Measurements from ENCODE around the gene SGO2. TPM values are rescaled to one million over a fixed set of nuclear protein-coding genes. Genes with fewer than 3 reads are reported as not detected.

The SGO2 gene
- total RNA-seq, 1 donor from 2014 or later: 6.6 TPM

- Mint-ChIP-seq H3K36me3 (ENCODE audit: unreplicated experiment) (no peaks in the 10 kb centered on the region), H3K9me3 (ENCODE audit: unreplicated experiment) (peaks cover 6% of the 10 kb centered on the region), H3K27ac (ENCODE audit: unreplicated experiment) (no peak overlapping the region), H3K4me3 (ENCODE audit: unreplicated experiment) (no peak overlapping the region), H3K27me3 (ENCODE audit: unreplicated experiment) (peaks cover 6% of the 10 kb centered on the region), H3K4me1 (ENCODE audit: low read depth, unreplicated experiment) (peaks cover 3% of the 10 kb centered on the region)
- DNase-seq: no peak
- TF ChIP-seq, protein P1, sequence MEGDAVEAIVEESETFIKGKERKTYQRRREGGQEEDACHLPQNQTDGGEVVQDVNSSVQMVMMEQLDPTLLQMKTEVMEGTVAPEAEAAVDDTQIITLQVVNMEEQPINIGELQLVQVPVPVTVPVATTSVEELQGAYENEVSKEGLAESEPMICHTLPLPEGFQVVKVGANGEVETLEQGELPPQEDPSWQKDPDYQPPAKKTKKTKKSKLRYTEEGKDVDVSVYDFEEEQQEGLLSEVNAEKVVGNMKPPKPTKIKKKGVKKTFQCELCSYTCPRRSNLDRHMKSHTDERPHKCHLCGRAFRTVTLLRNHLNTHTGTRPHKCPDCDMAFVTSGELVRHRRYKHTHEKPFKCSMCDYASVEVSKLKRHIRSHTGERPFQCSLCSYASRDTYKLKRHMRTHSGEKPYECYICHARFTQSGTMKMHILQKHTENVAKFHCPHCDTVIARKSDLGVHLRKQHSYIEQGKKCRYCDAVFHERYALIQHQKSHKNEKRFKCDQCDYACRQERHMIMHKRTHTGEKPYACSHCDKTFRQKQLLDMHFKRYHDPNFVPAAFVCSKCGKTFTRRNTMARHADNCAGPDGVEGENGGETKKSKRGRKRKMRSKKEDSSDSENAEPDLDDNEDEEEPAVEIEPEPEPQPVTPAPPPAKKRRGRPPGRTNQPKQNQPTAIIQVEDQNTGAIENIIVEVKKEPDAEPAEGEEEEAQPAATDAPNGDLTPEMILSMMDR (IDR thresholded peaks at IDR 0.05; ENCODE audit: partially characterized antibody, unreplicated experiment): no peak
Measured at GRCh38 chr2:200590090-200590489, 64.1 kb downstream of the SGO2 start.

GRCh38 chr2:200591308-200591707, 65.3 kb downstream of the SGO2 start:
- H3K4me1 Mint-ChIP-seq (ENCODE audit: low read depth, unreplicated experiment): no peaks in the 10 kb centered on the region
- no peaks in the 10 kb centered on the region for H3K36me3 Mint-ChIP-seq (ENCODE audit: unreplicated experiment)
- peaks cover 3% of the 10 kb centered on the region for H3K27me3 Mint-ChIP-seq (ENCODE audit: unreplicated experiment)
- no peak for DNase-seq
- TF ChIP-seq, protein P1 (IDR thresholded peaks at IDR 0.05; ENCODE audit: partially characterized antibody, unreplicated experiment): no peak
- H3K9me3 Mint-ChIP-seq (ENCODE audit: unreplicated experiment): peaks cover 4% of the 10 kb centered on the region
- no peak overlapping the region for H3K4me3 Mint-ChIP-seq (ENCODE audit: unreplicated experiment)
- H3K27ac Mint-ChIP-seq (ENCODE audit: unreplicated experiment): no peak overlapping the region

DNA sequence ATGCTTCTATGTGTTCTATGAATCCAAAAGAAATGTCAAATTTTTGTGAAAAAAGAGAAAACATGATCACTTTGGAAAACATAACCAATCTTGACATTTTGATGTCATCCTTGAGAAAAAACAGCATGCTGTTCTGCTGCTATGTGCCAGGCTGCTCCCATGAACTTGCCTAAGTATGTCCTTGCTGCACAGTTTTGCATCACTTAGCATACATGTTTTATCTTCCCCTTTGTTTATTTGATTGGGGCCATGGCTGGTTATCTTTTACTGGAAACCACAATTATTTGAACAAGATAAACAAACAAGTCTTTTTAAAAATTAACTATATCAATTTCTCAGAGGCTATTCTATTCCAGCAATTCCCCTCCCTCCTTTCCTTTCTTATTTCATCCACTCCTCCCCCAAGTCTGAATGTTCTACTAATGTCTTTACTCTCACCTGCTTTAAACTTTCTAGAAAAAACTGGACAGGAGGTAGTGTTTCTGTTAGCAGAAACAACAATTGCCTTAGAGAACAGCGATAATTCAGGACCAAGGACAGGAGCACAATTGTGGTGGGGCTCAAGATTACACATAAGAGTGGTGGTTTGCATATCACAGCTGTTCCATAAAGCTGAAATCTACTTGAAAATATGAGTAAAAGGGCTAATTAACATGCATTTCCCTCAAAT, 66.5 kb downstream of the SGO2 start:
- TF ChIP-seq, protein P1 (IDR thresholded peaks at IDR 0.05; ENCODE audit: partially characterized antibody, unreplicated experiment): no peak
- Mint-ChIP-seq H3K4me3 (ENCODE audit: unreplicated experiment) (no peak overlapping the region), H3K27me3 (ENCODE audit: unreplicated experiment) (no peaks in the 10 kb centered on the region), H3K9me3 (ENCODE audit: unreplicated experiment) (peaks cover 3% of the 10 kb centered on the region), H3K27ac (ENCODE audit: unreplicated experiment) (no peak overlapping the region), H3K36me3 (ENCODE audit: unreplicated experiment) (no peaks in the 10 kb centered on the region), H3K4me1 (ENCODE audit: low read depth, unreplicated experiment) (no peaks in the 10 kb centered on the region)
- no peak for DNase-seq

DNA sequence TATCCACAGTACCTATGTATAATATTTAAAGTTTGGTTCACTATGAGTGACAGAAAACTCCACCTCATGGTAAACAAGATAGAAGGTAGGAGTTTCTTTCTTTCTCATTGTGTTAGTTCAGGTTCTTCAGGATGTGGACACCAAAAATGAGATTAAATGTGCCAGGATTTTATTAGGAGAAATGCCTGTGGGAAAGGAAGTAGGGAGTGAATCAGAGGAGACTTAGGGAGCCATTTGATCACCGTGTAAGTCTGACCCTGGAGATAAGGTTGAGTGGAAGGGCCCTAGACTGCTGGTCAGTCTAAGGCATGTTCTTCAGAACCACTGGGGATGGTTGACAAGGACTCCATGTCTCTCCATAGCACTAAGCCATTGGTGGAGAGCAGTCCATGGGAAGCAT, 67.9 kb downstream of the SGO2 start:
- no peaks in the 10 kb centered on the region for H3K36me3 Mint-ChIP-seq (ENCODE audit: unreplicated experiment)
- H3K27ac Mint-ChIP-seq (ENCODE audit: unreplicated experiment): no peak overlapping the region
- no peaks in the 10 kb centered on the region for H3K27me3 Mint-ChIP-seq (ENCODE audit: unreplicated experiment)

DNA sequence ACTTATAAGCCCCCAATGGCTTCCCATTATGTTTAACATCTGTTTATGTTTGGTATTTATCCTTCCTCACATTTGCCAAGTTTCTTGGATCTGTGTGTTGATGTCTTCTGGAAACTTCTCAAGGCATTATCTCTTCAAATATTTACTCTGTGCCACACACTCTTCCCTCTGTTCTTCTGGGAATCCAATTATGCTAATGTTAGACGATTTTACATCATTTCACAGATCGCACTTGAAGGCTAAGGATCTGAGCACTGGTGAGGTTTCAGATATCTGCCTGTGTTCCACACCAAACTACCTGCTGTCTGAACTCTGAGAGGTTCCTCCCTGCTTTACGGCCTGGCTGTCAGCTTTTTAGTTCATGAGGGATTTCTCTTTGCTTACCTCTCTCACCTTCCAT, 69.9 kb downstream of the SGO2 start:
- TF ChIP-seq, protein P1 (IDR thresholded peaks at IDR 0.05; ENCODE audit: partially characterized antibody, unreplicated experiment): no peak
- H3K27ac Mint-ChIP-seq (ENCODE audit: unreplicated experiment): no peak overlapping the region

More for the DNA sequence above, 67.9 kb downstream of the SGO2 start:
- no peak for DNase-seq
- TF ChIP-seq, protein P1 (IDR thresholded peaks at IDR 0.05; ENCODE audit: partially characterized antibody, unreplicated experiment): no peak
- Mint-ChIP-seq H3K4me3 (ENCODE audit: unreplicated experiment) (no peak overlapping the region), H3K9me3 (ENCODE audit: unreplicated experiment) (peaks cover 3% of the 10 kb centered on the region), H3K4me1 (ENCODE audit: low read depth, unreplicated experiment) (no peaks in the 10 kb centered on the region)

More for the DNA sequence above, 69.9 kb downstream of the SGO2 start:
- Mint-ChIP-seq H3K27me3 (ENCODE audit: unreplicated experiment) (no peaks in the 10 kb centered on the region), H3K36me3 (ENCODE audit: unreplicated experiment) (no peaks in the 10 kb centered on the region), H3K4me3 (ENCODE audit: unreplicated experiment) (no peak overlapping the region), H3K4me1 (ENCODE audit: low read depth, unreplicated experiment) (peaks cover 4% of the 10 kb centered on the region), H3K9me3 (ENCODE audit: unreplicated experiment) (no peaks in the 10 kb centered on the region)
- DNase-seq: no peak
